HG03520 (cell line): Measurements from ENCODE around the gene NINL.

ENCODE experiments used
- ATAC-seq: cut with Tn5 transposase; IDR thresholded peaks from one replicate; pipeline ENCODE4 v1.9.1; 2021; ENCODE audit warnings: mild to moderate bottlenecking, moderate library complexity; ENCODE audit not compliant: unreplicated experiment

Gene NINL

GRCh38 chr20:25468126-25469075, 116.9 kb downstream of the NINL start:
- ATAC-seq, result no peak

DNA sequence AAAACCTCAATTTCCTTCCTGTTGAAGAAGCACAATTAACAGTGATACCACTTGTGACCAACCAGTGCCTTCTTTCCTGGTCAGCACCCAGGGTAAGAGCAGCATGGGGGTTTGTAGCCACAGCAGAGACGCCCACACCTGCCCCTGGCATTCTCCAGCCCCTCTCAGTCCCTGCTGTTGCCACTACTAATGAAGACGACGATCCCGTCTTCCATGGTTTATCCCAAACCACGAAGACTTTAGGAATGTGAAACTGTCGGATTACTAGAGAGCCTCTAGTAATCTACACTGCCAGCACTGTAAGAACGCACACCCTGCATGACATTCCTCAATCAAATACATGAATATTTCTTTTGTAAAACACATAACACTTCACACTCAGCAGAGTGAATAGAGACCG, 117.9 kb downstream of the NINL start:
- ATAC-seq, result no peak

- ATAC-seq, result no peak
Observed at GRCh38 chr20:25466846-25467245, 118.5 kb downstream of the NINL start.

- ATAC-seq, result no peak
Observed at GRCh38 chr20:25465243-25466135, 119.8 kb downstream of the NINL start.

DNA sequence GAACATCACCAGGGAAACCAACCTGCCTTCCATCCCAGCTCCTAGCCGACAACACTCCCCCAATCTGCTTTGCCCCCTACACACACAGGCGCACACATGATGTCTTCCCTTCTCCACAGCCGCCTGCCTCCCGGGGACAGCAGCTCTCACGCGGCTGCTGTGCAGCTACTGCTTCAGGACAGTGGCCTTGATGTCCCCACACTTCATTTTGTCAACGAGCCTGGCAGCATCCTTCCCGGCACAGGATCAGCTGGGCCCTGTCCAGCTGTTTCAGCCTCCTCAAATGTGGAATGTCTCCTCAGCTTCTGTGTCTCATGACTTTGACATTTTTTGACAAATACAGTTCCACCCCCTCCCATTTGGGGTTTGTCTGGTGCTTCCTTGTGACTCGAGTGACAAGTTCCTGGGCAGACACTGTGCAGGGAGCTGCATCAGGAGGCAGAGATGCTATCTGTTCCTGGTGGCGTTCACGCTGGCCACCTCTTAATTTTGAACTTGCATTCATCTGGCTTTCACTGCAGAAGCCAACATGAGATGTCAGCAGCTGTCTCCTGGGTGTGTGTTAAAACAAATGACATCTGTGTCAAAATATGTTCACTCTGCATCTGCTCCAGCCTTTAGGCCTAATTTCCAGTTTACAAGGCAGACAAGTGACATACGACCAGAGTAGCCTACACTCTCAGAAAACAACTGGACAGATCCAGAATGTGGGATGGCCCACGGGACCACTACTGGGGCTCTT, 120.7 kb downstream of the NINL start:
- ATAC-seq, result no peak

DNA sequence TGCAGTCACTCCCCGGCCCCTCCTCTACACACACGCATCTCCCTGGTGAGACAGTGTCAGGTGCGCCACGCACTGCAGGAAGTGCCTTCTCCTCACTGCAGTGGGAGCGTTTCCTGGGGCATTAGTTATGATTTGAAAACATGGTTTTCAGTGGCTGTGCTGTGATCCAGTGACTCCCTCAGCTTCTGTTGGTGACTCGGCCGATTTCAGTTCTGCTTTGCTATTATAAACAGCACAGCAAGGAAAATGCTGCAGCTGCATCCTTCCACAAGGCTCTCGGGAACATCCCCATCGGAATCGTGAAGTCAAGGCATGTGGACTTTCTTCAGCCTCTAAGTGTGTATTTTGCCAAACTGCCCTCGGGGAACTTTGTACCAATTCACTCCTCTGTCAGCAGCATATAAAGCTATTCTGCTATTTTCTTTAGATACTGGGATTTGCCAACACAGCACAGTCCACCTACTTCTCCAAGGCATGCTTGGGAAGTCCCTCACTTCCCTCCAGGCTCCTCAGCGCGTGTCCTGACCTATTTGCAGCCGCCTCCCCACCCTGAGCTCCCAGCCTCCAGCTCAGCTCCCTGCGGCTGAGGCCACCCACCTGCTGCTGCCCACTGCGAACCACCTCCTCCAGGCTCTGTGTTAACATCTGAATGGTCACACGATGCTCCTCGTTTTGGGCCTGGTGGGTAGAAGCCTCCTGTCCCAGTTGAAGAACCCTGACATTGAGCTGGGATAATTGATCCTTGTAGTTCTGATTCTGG, 123.4 kb downstream of the NINL start:
- no peak for ATAC-seq

DNA sequence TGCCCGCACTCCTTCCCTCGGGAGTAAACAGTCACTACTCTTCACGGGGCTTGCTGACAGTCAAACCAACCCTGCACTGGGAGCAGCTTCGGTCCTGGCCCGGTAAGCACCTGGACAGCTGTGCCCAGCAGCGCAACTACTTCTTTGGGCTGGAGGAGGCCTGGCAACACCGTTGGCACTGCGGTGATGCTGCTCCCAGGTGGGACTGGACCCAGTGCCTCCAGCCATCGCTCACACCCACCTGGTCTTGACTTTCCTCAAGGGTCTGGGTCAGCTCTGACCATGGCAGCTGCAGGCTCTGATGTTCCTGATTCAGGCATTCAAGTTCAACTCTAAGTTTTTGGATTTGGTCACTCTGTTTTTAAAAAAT, 124.1 kb downstream of the NINL start:
- no peak for ATAC-seq

GRCh38 chr20:25460566-25461280, 124.6 kb downstream of the NINL start:
- ATAC-seq, result no peak

DNA sequence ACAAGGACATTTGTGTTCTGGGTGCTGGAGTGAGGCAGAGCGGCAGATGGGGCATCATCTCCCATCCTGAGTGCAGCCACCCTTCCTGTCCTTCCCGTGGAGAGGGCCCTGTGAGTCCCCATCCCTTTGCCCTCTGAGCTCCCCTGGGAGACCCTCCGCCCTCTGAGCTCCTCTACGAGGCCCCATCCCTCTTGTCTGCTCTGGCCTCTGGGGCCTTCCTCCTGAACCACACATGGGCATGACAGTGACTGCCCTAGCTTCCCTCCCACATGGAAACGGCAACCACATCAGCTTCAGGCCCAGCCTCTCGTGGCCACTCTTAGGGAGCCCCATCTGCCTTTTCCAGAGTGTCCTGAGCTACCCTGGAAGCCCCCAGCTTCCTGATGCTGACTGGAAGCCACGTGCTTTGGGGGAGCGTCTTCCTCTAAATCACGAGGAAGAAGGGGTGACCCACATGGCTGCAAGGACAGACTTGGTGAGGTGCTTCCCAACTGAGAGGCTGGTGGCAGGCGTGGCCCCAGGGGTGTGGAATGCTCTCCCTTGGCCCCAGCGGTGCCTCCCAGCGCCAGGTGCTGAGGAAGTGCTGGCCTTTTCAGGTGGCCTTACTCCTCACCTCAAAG, 125.3 kb downstream of the NINL start:
- no peak for ATAC-seq

DNA sequence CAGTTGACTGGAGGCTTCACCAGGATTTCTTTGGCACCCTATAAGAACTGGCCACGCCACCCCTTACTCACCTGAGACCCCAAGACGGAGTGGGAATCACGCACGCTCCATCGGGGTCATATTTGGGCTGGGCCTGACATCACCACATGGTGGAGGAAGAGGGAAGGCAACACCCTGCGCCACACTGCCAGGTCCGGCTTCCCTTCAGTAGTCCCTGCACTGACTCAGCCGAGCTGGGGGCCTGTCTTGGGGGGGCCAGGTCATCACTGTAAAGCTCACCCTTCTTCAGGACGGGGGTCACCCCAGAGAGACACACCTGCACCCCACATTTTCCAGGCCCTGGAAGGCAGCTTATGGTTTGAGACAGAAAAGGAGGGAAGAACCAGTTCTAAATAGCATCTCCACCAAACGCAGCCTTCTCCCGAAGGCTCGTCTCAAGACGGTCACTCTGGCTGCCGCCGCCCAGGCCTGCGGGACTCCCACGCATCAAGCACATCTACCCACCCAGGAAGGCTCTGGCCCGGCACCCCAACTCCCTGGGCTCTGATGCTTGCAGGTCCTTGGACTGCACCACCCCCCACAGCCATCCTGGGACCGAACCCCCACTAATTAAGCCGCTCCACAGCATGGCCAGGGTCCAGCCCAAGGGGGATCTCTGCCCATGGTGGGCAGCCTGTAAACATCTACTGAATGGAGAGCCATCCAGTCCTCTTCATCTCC, 126.1 kb downstream of the NINL start:
- no peak for ATAC-seq

DNA sequence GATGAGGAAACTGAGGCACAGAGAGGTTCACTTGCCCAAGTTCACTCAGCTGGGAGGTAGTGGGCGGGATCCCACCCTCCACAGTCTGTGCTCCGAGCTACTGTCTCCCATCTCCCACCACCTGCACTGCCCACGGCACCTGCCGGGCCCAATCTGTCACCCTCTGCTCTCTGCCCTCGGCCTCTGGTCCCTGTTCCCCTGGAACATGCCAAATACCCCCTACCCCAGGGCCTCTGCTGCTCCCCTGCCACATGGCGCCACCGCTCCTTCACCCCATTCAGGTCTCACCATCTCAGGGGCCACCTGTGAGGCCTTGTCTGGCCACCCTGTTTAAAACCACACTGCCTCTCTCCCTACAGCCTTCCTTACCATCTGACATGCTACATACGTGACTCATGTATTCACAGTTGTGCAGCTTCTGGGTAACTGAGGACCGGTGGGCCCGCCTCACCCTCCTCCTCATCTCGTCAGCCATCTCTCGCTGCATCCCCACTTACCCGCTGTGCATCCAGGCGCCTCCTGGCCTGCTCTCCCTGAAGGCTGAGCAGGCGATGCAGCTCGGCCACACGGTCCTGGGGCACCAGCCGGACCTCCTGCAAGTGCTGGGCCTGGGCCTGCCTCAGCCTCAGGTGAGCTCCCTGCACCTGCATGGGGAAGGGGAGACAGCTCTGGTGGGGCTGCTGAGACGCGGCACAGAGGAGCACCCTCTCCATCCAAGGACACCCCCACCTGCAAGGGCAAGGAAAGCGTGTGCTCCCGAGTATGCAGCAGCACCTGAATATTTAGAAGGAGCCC, 127.2 kb downstream of the NINL start:
- no peak for ATAC-seq

GRCh38 chr20:25454153-25454900, 131.0 kb downstream of the NINL start:
- ATAC-seq, result no peak

DNA sequence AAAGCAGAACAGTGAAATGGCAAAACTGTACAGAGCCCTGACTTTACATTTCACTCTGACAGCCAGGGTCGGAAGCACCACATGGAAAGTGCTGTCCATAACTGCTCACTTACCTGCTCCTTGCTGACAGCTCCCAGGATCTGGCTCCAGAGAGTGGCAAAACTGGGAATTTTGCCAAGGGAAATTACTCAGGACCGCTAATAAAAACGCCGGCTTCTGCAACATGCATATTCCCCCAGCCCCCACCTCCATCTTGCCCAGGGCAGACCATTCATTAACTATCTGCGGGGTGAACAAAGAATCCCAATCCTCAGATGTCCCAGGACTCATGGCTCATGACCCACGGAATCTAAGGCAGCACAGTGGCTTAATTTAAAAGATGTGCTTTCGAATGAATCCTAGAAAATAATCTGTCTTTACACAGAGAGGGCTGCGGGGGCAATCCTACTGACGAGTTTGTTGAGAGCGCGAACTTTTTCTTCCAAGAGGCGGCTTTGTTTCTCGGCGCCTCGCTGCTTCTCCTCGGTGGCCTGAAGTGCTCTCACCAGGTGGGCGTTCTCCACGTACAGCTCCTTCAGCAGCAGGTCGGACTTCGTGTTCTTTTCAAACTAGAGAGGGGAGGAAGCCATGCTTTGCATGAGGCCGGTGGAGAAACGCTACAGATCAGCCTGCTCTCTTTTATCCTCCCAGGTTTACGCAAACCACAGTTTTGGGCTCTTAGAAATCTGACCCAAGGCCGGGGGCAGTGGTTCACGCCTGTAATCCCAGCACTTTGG, 132.1 kb downstream of the NINL start:
- no peak for ATAC-seq

DNA sequence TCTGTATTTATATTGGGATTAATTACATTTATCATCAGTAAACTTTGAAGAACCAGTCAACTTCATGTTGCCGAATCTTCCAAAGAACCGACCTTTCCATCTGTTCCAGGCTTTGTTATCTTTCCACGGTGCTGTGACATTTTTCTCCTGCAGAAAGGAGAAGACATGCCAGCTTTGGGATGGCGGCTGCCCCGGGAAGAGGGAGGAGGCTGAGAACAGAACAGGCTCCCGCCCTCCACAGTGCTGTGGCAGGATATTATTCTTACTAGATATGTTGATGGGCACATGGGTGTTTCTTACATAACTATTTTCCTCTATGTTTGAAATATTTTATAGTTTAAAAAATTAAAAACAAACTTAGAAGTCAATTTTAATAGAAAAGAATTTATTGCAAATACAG, 133.0 kb downstream of the NINL start:
- ATAC-seq, result no peak

GRCh38 chr20:25447671-25448070, 137.7 kb downstream of the NINL start:
- no peak for ATAC-seq

- no peak for ATAC-seq
Observed at GRCh38 chr20:25444556-25444955, 140.8 kb downstream of the NINL start.
